GM23248 (cell line): ENCODE data around the gene LAMA3. TPM values are rescaled to one million over a fixed set of nuclear protein-coding genes. Genes with fewer than 3 reads are reported as not detected.

Experiments used
- DNase-seq: peaks from one replicate; pipeline ENCODE4 v3.0.0-alpha.2; 2015
- H2AFZ ChIP-seq: fragments of 200-600 bp; sonication (generic); 2 replicates; pipeline ENCODE4 v1.6.1; 2016; ENCODE audit warnings: antibody characterized with exemption
- H3F3A ChIP-seq: fragments of 200-600 bp; sonication (generic); 2 replicates; pipeline ENCODE4 v1.6.1; 2016; ENCODE audit warnings: mild to moderate bottlenecking, antibody characterized with exemption, mixed run types; ENCODE audit not compliant: insufficient read depth
- H3K27ac ChIP-seq: fragments of 200-600 bp; sonication (generic); 2 replicates; pipeline ENCODE4 v1.5.1; 2016; ENCODE audit warnings: mild to moderate bottlenecking
- H3K27me3 ChIP-seq: fragments of 200-600 bp; sonication (generic); replicated peaks from 2 replicates; pipeline ENCODE4 v1.6.1; 2016; ENCODE audit warnings: mild to moderate bottlenecking; ENCODE audit not compliant: insufficient read depth
- H3K36me3 ChIP-seq: fragments of 200-600 bp; sonication (generic); 2 replicates; pipeline ENCODE4 v1.6.1; 2016; ENCODE audit warnings: low read depth, mild to moderate bottlenecking
- H3K4me1 ChIP-seq: fragments of 200-600 bp; sonication (generic); 2 replicates; pipeline ENCODE4 v1.6.1; 2016; ENCODE audit warnings: mild to moderate bottlenecking; ENCODE audit not compliant: insufficient read depth
- H3K4me2 ChIP-seq: fragments of 200-600 bp; sonication (generic); one replicate; pipeline ENCODE4 v1.6.1; 2016; ENCODE audit warnings: mild to moderate bottlenecking; ENCODE audit not compliant: unreplicated experiment
- H3K4me3 ChIP-seq: fragments of 200-600 bp; sonication (generic); 2 replicates; pipeline ENCODE4 v1.5.1; 2016; ENCODE audit warnings: mild to moderate bottlenecking
- H3K79me2 ChIP-seq: fragments of 200-600 bp; sonication (generic); 2 replicates; pipeline ENCODE4 v1.6.1; 2016; ENCODE audit warnings: mild to moderate bottlenecking; ENCODE audit not compliant: insufficient read depth
- H3K9ac ChIP-seq: fragments of 200-600 bp; sonication (generic); 2 replicates; pipeline ENCODE4 v1.6.1; 2016; ENCODE audit warnings: mild to moderate bottlenecking
- H3K9me2 ChIP-seq: fragments of 200-600 bp; sonication (generic); 2 replicates; pipeline ENCODE4 v1.6.1; 2016; ENCODE audit warnings: mixed run types, mild to moderate bottlenecking, moderate library complexity; ENCODE audit not compliant: insufficient read depth
- H3K9me3 ChIP-seq: fragments of 200-600 bp; sonication (generic); one replicate; pipeline ENCODE4 v1.6.1; 2017; ENCODE audit warnings: low read depth
- H4K20me1 ChIP-seq: fragments of 200-600 bp; sonication (generic); 2 replicates; pipeline ENCODE4 v1.6.0; 2016; ENCODE audit not compliant: insufficient read depth
- EZH2 ChIP-seq: fragments of 200-600 bp; sonication (generic); IDR thresholded peaks from 2 replicates; pipeline ENCODE4 v1.6.1; 2018; ENCODE audit warnings: antibody characterized with exemption, mild to moderate bottlenecking; ENCODE audit not compliant: insufficient read depth, poor library complexity, severe bottlenecking
- EZH2phosphoT487 ChIP-seq: fragments of 200-600 bp; sonication (generic); IDR thresholded peaks from 2 replicates; pipeline ENCODE4 v1.6.1; 2018; ENCODE audit warnings: antibody characterized with exemption, moderate library complexity, mild to moderate bottlenecking, low read depth; ENCODE audit not compliant: insufficient read depth
- WGBS, 2 experiments: methylation state at CpG; one replicate each; pipeline ENCODE4 v1.1.6; 2015 to 2017; ENCODE audit warnings: low lambda C conversion rate in 2 of 2, low coverage in 1 of 2; ENCODE audit errors: missing lambda C conversion rate in 2 of 2; 5-methylcytosine and 5-hydroxymethylcytosine counted together
- in situ Hi-C: fragments of 300-500 bp; cut with MboI; formaldehyde crosslinking; loops from 2 replicates; pipeline ENCODE4 v1.15.0; 2020
- polyA plus RNA-seq: library from polyadenylated mRNA; unstranded; fragments of >200 nt; fragmentation: Nextera tagmentation; extraction: Ambion mirVana; gene quantifications from 2 replicates; pipeline ENCODE4 v1.2.1, GENCODE V29; 2016
- total RNA-seq: library from RNA; depleted of rRNA; stranded (reverse); fragments of >200 nt; shearing (Covaris generic); gene quantifications from 2 replicates; pipeline ENCODE4 v1.2.3, GENCODE V29; 2014

The LAMA3 gene
- total and polyA plus RNA-seq, 2 experiments from 2014 or later, result 0.93 to 1.9 TPM

DNA sequence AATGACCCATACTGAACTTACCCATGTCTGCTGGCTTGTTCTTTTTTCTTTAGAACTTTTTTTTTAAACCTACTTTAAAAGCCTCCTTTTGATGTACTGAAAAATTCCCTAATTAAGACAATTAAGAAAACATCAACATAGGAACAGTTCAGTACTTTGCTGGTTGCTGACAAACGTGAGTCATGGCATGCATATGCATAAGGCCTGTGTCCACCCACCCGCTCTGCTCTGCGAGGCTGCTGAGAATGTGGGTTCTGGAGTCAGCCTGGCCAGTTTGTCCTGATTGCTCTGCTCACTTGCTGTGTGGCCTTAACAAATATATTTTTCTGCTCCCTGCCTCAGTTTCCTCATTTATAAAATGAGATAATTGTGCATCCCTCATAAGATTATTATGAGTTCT lies 27.3 kb downstream of the LAMA3 start:
- Histone ChIP-seq H3K9me3 (no peaks in the 10 kb centered on the region), H3K4me1 (peaks cover 45% of the 10 kb centered on the region), H3F3A (peaks cover 46% of the 10 kb centered on the region), H3K4me2 (peak overlapping the region; percentile 40), H3K27ac (peak overlapping the region; percentile 96), H3K9ac (peak overlapping the region; percentile 45), H2AFZ (no peak overlapping the region), H3K79me2 (no peaks in the 10 kb centered on the region), H3K36me3 (no peaks in the 10 kb centered on the region), H3K27me3 (no peaks in the 10 kb centered on the region), H4K20me1 (no peaks in the 10 kb centered on the region), H3K9me2 (no peaks in the 10 kb centered on the region), H3K4me3 (no peak overlapping the region)
- in situ Hi-C loops, result no loop called here
- 4 to 14% methylated on average over 3 of the region's 3 CpGs for WGBS, 2 experiments
- peak; percentile 94 for DNase-seq
- no peak for TF ChIP-seq EZH2
- no peak for TF ChIP-seq EZH2phosphoT487

DNA sequence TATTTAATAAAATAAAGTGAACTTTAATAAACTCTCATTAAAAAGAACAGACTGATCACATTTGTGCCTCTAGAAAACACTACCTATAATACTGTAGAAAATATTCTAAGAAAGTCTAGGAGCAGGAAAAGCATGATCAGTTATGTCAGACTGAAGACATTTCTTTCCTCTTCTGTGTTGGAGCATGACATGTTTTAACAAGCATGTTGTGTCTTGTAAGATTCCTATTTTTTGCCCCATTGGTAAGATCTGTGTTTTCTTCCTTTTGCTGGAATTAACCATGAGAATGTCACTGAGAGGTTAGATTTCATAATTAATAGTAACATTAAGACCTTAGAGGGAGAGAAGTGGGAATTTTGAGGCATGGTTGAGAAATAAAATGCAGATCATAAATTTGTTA lies 27.7 kb downstream of the LAMA3 start:
- Histone ChIP-seq H3K36me3 (no peaks in the 10 kb centered on the region), H3K4me3 (no peak overlapping the region), H3K9me3 (no peaks in the 10 kb centered on the region), H3K27me3 (no peaks in the 10 kb centered on the region), H2AFZ (no peak overlapping the region), H3K9ac (peak overlapping the region; percentile 45), H4K20me1 (no peaks in the 10 kb centered on the region), H3K27ac (peak overlapping the region; percentile 96), H3K9me2 (no peaks in the 10 kb centered on the region), H3K4me1 (peaks cover 45% of the 10 kb centered on the region), H3K79me2 (no peaks in the 10 kb centered on the region), H3F3A (peaks cover 46% of the 10 kb centered on the region), H3K4me2 (peak overlapping the region; percentile 40)
- no peak for TF ChIP-seq EZH2
- no peak for TF ChIP-seq EZH2phosphoT487
- DNase-seq, result peak; percentile 42
- in situ Hi-C loops, result no loop called here

DNA sequence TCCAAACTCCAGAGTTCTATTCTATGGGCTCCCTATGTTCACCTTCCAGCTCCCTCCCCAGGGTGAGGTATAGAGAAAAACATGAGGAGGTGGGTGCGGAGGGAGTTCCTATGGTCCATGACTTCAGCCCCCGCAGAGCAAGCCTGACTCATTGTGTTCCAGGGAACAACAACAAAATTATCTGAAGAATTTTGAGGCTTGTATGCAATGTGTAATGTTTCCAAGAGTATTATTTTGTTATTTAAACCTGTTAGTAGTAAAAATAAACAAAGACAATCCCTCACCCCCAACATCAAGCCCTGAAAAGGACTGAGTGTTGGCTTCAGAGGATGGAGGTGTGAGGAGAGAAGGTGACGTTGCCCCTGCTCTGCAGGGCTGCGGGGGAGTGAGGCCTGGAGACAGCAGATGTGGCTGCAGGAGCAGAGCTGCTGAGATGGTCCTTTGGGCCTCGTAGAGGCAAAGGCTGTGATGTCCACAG lies 29.0 kb downstream of the LAMA3 start:
- Histone ChIP-seq H3K36me3 (no peaks in the 10 kb centered on the region), H3K4me2 (peak overlapping the region; percentile 53), H2AFZ (peak overlapping the region; percentile 22), H3K27ac (peak overlapping the region; percentile 96), H3K9me2 (no peaks in the 10 kb centered on the region), H3K79me2 (no peaks in the 10 kb centered on the region), H3F3A (peaks cover 46% of the 10 kb centered on the region), H3K4me1 (peaks cover 52% of the 10 kb centered on the region), H3K9me3 (no peaks in the 10 kb centered on the region), H3K4me3 (no peak overlapping the region), H3K9ac (peak overlapping the region; percentile 64), H3K27me3 (no peaks in the 10 kb centered on the region), H4K20me1 (no peaks in the 10 kb centered on the region)
- WGBS, 2 experiments, result 40 to 41% methylated on average over 5 of the region's 5 CpGs
- in situ Hi-C loops, result no loop called here
- peak; percentile 88 for DNase-seq
- TF ChIP-seq EZH2phosphoT487 (no peak), EZH2 (no peak)

DNA sequence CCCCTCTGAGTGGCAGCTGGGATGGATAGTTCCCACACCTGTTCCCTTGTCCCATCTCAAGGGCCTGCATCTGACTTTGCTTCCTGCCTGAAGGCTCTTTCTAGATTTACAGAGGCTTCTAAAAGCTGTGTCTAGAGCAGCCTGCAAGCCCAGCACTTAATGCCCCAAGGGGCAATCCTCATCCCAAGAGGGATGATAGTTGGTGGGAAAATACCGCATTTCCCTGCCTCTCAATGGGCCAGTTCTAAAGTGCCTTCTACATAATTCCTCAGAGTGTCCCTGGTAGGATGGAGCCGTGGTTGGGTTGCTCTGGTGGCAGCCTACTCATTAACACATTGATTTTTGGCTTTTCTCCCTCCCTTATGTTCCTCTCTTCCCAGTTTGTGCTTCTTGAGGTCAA lies 29.5 kb downstream of the LAMA3 start:
- H3K4me1 ChIP-seq, result peaks cover 52% of the 10 kb centered on the region
- no peaks in the 10 kb centered on the region for H3K36me3 ChIP-seq
- H3K79me2 ChIP-seq, result no peaks in the 10 kb centered on the region
- TF ChIP-seq EZH2, result no peak
- TF ChIP-seq EZH2phosphoT487, result no peak
- H4K20me1 ChIP-seq, result no peaks in the 10 kb centered on the region
- no peaks in the 10 kb centered on the region for H3K9me2 ChIP-seq
- H3K4me3 ChIP-seq, result no peak overlapping the region
- H3K27ac ChIP-seq, result peak overlapping the region; percentile 96
- peak overlapping the region; percentile 63 for H3K9ac ChIP-seq
- H3F3A ChIP-seq, result peaks cover 46% of the 10 kb centered on the region
- peak overlapping the region; percentile 53 for H3K4me2 ChIP-seq
- no peak overlapping the region for H2AFZ ChIP-seq
- in situ Hi-C loops, result no loop called here
- no peaks in the 10 kb centered on the region for H3K9me3 ChIP-seq
- WGBS, 2 experiments, result 94 to 98% methylated on average over 2 of the region's 2 CpGs
- H3K27me3 ChIP-seq, result no peaks in the 10 kb centered on the region
- no peak for DNase-seq
